Measurements from ENCODE around the gene EEIG1.

DNA sequence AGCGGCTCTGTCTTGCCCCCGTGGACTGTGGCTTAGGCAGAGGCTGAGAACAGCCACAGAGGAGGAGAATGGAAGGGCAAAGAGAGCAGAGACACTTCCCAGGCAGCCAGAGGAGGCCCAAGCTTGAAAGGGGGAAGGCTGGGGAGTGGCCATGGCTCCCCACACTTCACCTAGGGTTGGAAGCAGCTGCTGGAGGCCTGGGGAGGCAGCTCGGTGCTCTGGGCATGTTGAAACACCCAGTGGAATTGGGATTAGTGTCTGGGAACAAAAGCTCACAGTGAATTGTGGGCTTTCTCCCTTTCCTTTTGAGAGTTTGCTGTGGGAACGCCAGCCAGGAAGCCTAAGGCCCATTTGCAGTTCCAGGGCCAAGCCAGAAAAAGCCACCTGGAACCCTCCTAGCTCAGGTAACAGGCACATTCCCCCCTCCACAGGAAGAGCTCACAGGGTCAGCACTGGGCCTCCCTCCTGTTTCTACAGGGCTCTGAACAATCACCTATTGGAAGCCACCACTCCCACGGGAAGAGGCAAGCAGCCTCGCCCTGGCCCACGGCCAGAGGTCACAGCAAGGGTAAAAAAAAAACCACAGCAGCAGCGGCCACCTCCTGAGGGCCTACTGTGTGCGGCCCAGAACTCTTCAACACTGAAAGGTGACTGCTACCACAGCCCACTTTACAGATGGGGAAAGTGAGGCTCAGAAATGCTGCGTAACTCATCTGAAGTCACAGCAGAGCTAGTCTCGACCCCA lies 20.2 kb downstream of the EEIG1 start:
- TF ChIP-seq, protein P1, sequence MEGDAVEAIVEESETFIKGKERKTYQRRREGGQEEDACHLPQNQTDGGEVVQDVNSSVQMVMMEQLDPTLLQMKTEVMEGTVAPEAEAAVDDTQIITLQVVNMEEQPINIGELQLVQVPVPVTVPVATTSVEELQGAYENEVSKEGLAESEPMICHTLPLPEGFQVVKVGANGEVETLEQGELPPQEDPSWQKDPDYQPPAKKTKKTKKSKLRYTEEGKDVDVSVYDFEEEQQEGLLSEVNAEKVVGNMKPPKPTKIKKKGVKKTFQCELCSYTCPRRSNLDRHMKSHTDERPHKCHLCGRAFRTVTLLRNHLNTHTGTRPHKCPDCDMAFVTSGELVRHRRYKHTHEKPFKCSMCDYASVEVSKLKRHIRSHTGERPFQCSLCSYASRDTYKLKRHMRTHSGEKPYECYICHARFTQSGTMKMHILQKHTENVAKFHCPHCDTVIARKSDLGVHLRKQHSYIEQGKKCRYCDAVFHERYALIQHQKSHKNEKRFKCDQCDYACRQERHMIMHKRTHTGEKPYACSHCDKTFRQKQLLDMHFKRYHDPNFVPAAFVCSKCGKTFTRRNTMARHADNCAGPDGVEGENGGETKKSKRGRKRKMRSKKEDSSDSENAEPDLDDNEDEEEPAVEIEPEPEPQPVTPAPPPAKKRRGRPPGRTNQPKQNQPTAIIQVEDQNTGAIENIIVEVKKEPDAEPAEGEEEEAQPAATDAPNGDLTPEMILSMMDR (conservative IDR thresholded peaks at IDR 0.05; ENCODE audit: low read depth in 2 of 2): no peak
- TF ChIP-seq ZNF331 (CRISPR knock-in tag; IDR thresholded peaks at IDR 0.05; ENCODE audit: low read depth) (no peak), CREB1 (CRISPR knock-in tag; IDR thresholded peaks at IDR 0.05; ENCODE audit: low read depth) (no peak), EZH2 (IDR thresholded peaks at IDR 0.05; ENCODE audit: low read depth, unreplicated experiment) (no peak), POLR2AphosphoS5 (IDR thresholded peaks at IDR 0.05; ENCODE audit: low read depth) (no peak), ZNF114 (CRISPR knock-in tag; IDR thresholded peaks at IDR 0.05) (no peak), EZH2phosphoT487 (IDR thresholded peaks at IDR 0.05; ENCODE audit: unreplicated experiment) (no peak)
- TF ChIP-seq, protein P2, sequence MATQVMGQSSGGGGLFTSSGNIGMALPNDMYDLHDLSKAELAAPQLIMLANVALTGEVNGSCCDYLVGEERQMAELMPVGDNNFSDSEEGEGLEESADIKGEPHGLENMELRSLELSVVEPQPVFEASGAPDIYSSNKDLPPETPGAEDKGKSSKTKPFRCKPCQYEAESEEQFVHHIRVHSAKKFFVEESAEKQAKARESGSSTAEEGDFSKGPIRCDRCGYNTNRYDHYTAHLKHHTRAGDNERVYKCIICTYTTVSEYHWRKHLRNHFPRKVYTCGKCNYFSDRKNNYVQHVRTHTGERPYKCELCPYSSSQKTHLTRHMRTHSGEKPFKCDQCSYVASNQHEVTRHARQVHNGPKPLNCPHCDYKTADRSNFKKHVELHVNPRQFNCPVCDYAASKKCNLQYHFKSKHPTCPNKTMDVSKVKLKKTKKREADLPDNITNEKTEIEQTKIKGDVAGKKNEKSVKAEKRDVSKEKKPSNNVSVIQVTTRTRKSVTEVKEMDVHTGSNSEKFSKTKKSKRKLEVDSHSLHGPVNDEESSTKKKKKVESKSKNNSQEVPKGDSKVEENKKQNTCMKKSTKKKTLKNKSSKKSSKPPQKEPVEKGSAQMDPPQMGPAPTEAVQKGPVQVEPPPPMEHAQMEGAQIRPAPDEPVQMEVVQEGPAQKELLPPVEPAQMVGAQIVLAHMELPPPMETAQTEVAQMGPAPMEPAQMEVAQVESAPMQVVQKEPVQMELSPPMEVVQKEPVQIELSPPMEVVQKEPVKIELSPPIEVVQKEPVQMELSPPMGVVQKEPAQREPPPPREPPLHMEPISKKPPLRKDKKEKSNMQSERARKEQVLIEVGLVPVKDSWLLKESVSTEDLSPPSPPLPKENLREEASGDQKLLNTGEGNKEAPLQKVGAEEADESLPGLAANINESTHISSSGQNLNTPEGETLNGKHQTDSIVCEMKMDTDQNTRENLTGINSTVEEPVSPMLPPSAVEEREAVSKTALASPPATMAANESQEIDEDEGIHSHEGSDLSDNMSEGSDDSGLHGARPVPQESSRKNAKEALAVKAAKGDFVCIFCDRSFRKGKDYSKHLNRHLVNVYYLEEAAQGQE (IDR thresholded peaks at IDR 0.05; ENCODE audit: unreplicated experiment): no peak
